DND-41 (cell line): ENCODE measurements around the gene MSI2.

Source experiments
- EZH2 ChIP-seq: IDR thresholded peaks from 3 replicates; pipeline ENCODE4 v1.6.1; 2012; ENCODE audit warnings: borderline replicate concordance, low read depth, mild to moderate bottlenecking, moderate library complexity, low read length, inconsistent platforms; ENCODE audit not compliant: severe bottlenecking
- TF ChIP-seq, protein P1 (sequence below): IDR thresholded peaks from 2 replicates; pipeline ENCODE4 v1.5.1; 2012; ENCODE audit warnings: borderline replicate concordance, low read length, moderate library complexity, mild to moderate bottlenecking; ENCODE audit not compliant: poor library complexity, severe bottlenecking; ENCODE audit errors: extremely low read depth

- no peak for TF ChIP-seq EZH2
- TF ChIP-seq, protein P1, sequence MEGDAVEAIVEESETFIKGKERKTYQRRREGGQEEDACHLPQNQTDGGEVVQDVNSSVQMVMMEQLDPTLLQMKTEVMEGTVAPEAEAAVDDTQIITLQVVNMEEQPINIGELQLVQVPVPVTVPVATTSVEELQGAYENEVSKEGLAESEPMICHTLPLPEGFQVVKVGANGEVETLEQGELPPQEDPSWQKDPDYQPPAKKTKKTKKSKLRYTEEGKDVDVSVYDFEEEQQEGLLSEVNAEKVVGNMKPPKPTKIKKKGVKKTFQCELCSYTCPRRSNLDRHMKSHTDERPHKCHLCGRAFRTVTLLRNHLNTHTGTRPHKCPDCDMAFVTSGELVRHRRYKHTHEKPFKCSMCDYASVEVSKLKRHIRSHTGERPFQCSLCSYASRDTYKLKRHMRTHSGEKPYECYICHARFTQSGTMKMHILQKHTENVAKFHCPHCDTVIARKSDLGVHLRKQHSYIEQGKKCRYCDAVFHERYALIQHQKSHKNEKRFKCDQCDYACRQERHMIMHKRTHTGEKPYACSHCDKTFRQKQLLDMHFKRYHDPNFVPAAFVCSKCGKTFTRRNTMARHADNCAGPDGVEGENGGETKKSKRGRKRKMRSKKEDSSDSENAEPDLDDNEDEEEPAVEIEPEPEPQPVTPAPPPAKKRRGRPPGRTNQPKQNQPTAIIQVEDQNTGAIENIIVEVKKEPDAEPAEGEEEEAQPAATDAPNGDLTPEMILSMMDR: no peak
These were observed 397.0 kb downstream of the MSI2 start for GRCh38 chr17:57653279-57653678.
